GM10266 (cell line): ENCODE measurements around the gene NIT1.
A peak's percentile ranks its signal among the peaks of the same experiment; 100 is the strongest.

ENCODE experiments used
- DNase-seq: peaks from one replicate; pipeline ENCODE4 v3.0.0; 2012; ENCODE audit errors: extremely low spot score
- CTCF ChIP-seq: IDR thresholded peaks from 2 replicates; pipeline ENCODE4 v1.5.1; 2012; ENCODE audit warnings: mild to moderate bottlenecking, low read depth; ENCODE audit not compliant: control insufficient read depth, insufficient read depth; ENCODE audit errors: missing control alignments

Gene NIT1

GRCh38 chr1:161128591-161129420 is 10.9 kb downstream of the NIT1 start:
- no peak for TF ChIP-seq CTCF
- no peak for DNase-seq

- TF ChIP-seq CTCF, result no peak
- DNase-seq, result no peak
Observed at GRCh38 chr1:161130266-161130665, 12.4 kb downstream of the NIT1 start.

- no peak for DNase-seq
- no peak for TF ChIP-seq CTCF
Observed at GRCh38 chr1:161131523-161132409, 13.9 kb downstream of the NIT1 start.

- peak; percentile 6 for TF ChIP-seq CTCF
- peak; percentile 96 for DNase-seq
Observed at GRCh38 chr1:161132410-161133219, 14.7 kb downstream of the NIT1 start, which contains the start of gene DEDD. DEDD (minus strand) TSS chr1:161132667; CDS start chr1:161124462, 8,205 bp downstream.

GRCh38 chr1:161133220-161133740 is 15.4 kb downstream of the NIT1 start:
- no peak for DNase-seq
- no peak for TF ChIP-seq CTCF

- no peak for TF ChIP-seq CTCF
Observed at GRCh38 chr1:161137881-161138280, 20.0 kb downstream of the NIT1 start.

More at GRCh38 chr1:161137881-161138280, 20.0 kb downstream of the NIT1 start:
- DNase-seq, result no peak
